Brain microvascular endothelial cell (primary cell): ENCODE data around the gene SPEG.

Experiments used
- DNase-seq: peaks from one replicate; pipeline ENCODE4 v3.0.0-alpha.2; 2020
- H3K27ac ChIP-seq: fragments of 250-450 bp; sonication (Bioruptor Pico); 2 replicates; pipeline ENCODE4 v1.5.1; 2020; ENCODE audit warnings: mild to moderate bottlenecking, moderate library complexity
- H3K27me3 ChIP-seq: fragments of 250-450 bp; sonication (Bioruptor Pico); replicated peaks from 2 replicates; pipeline ENCODE4 v1.5.1; 2020; ENCODE audit warnings: mild to moderate bottlenecking
- H3K36me3 ChIP-seq: fragments of 250-450 bp; sonication (Bioruptor Pico); replicated peaks from 2 replicates; pipeline ENCODE4 v1.5.1; 2020; ENCODE audit warnings: mild to moderate bottlenecking
- H3K4me3 ChIP-seq: 2 replicates; pipeline ENCODE4 v1.5.1; 2011; ENCODE audit warnings: low read depth, mild to moderate bottlenecking, control low read depth, low read length, moderate library complexity
- CTCF ChIP-seq: IDR thresholded peaks from 2 replicates; pipeline ENCODE4 v1.5.1; 2011; ENCODE audit warnings: low read depth, mild to moderate bottlenecking, moderate library complexity, low read length, control low read depth, inconsistent platforms; ENCODE audit errors: missing control alignments
- in situ Hi-C: cut with HindIII; loops from 2 replicates; pipeline ENCODE4 v1.10.0; 2017; ENCODE audit warnings: low sequenced_read_pairs, low pct_ligation_motif_present

Gene SPEG

GRCh38 chr2:219475278-219475677 is 40.6 kb downstream of the SPEG start:
- no peak for DNase-seq
- Histone ChIP-seq H3K4me3 (no peak overlapping the region), H3K27ac (no peak overlapping the region), H3K36me3 (no peaks in the 10 kb centered on the region), H3K27me3 (no peaks in the 10 kb centered on the region)
- in situ Hi-C loops: no loop called here
- no peak for TF ChIP-seq CTCF

GRCh38 chr2:219475697-219476651 is 41.3 kb downstream of the SPEG start:
- no peaks in the 10 kb centered on the region for H3K27me3 ChIP-seq
- in situ Hi-C loops: no loop called here
- DNase-seq: peak; percentile 51

GRCh38 chr2:219476652-219477151 is 42.1 kb downstream of the SPEG start:
- no peaks in the 10 kb centered on the region for H3K27me3 ChIP-seq
- in situ Hi-C loops: no loop called here
- DNase-seq: no peak
- no peaks in the 10 kb centered on the region for H3K36me3 ChIP-seq
- H3K4me3 ChIP-seq: no peak overlapping the region
- no peak overlapping the region for H3K27ac ChIP-seq
- no peak for TF ChIP-seq CTCF

More at GRCh38 chr2:219475697-219476651, 41.3 kb downstream of the SPEG start:
- peak; percentile 98 for TF ChIP-seq CTCF
- Histone ChIP-seq H3K27ac (no peak overlapping the region), H3K36me3 (no peaks in the 10 kb centered on the region), H3K4me3 (no peak overlapping the region)

- in situ Hi-C loops: no loop called here
- no peaks in the 10 kb centered on the region for H3K36me3 ChIP-seq
- no peak overlapping the region for H3K27ac ChIP-seq
- no peak overlapping the region for H3K4me3 ChIP-seq
- DNase-seq: no peak
- no peaks in the 10 kb centered on the region for H3K27me3 ChIP-seq
- TF ChIP-seq CTCF: no peak
These were observed 42.5 kb downstream of the SPEG start for GRCh38 chr2:219477179-219477578.

- in situ Hi-C loops: no loop called here
- no peaks in the 10 kb centered on the region for H3K36me3 ChIP-seq
- no peak overlapping the region for H3K27ac ChIP-seq
- peaks cover under 1% of the 10 kb centered on the region for H3K27me3 ChIP-seq
- TF ChIP-seq CTCF: no peak
- DNase-seq: no peak
- H3K4me3 ChIP-seq: no peak overlapping the region
These were observed 43.2 kb downstream of the SPEG start for GRCh38 chr2:219477815-219478214.
